PC-3 (cell line): ENCODE measurements around the gene TAF1B. TPM values are rescaled to one million over a fixed set of nuclear protein-coding genes. Genes with fewer than 3 reads are reported as not detected.
A peak's percentile ranks its signal among the peaks of the same experiment; 100 is the strongest.

Experiments
- ATAC-seq: fragments of 200-7000 bp; cut with Tn5 transposase; 2 replicates; pipeline ENCODE4 v1.9.1; 2020; ENCODE audit warnings: mild to moderate bottlenecking, moderate library complexity
- BruUV-seq: library from RNA; stranded (reverse); fragments of 400-500 nt; replicated peaks from 2 replicates; lab custom pipeline; 2021; lab: Mats Ljungman, UMichigan
- CTCF ChIA-PET: fragments of 300-600 bp; sonication (Branson Sonifier 250); formaldehyde crosslinking; loops from one replicate; lab custom pipeline; 2022; ENCODE audit warnings: antibody characterized with exemption; lab: Charles Lee
- POLR2A ChIA-PET: fragments of 300-600 bp; sonication (Branson Sonifier 250); formaldehyde crosslinking; loops from one replicate; lab custom pipeline; 2022; ENCODE audit warnings: antibody characterized with exemption; ENCODE audit not compliant: unreplicated experiment; lab: Charles Lee
- DNase-seq: peaks from one replicate; pipeline ENCODE4 v3.0.0-alpha.2; 2015
- H2AFZ ChIP-seq: fragments of 300-600 bp; sonication (generic); 2 replicates; pipeline ENCODE4 v1.6.0; 2016; ENCODE audit warnings: antibody characterized with exemption, low read length
- H3F3A ChIP-seq: fragments of 300-600 bp; sonication (generic); one replicate; pipeline ENCODE4 v1.6.0; 2017; ENCODE audit warnings: antibody characterized with exemption, low read length, control low read depth, mild to moderate bottlenecking; ENCODE audit not compliant: unreplicated experiment
- H3K27ac ChIP-seq: fragments of 300-600 bp; sonication (generic); 2 replicates; pipeline ENCODE4 v1.5.1; 2016; ENCODE audit warnings: mild to moderate bottlenecking, low read length
- H3K27me3 ChIP-seq: fragments of 300-600 bp; sonication (generic); 2 replicates; pipeline ENCODE4 v1.6.1; 2016; ENCODE audit warnings: low read length, mixed read lengths
- H3K36me3 ChIP-seq: fragments of 300-600 bp; sonication (generic); 2 replicates; pipeline ENCODE4 v1.6.1; 2016; ENCODE audit warnings: low read depth, mixed run types, low read length, mixed read lengths
- H3K4me1 ChIP-seq: fragments of 300-600 bp; sonication (generic); 2 replicates; pipeline ENCODE4 v1.5.1; 2016; ENCODE audit warnings: low read length; ENCODE audit not compliant: insufficient read depth
- H3K4me2 ChIP-seq: fragments of 300-600 bp; sonication (generic); 2 replicates; pipeline ENCODE4 v1.6.0; 2016; ENCODE audit warnings: low read length
- H3K4me3 ChIP-seq: fragments of 300-600 bp; sonication (generic); 2 replicates; pipeline ENCODE4 v1.5.1; 2016; ENCODE audit warnings: mild to moderate bottlenecking, low read length, mixed read lengths
- H3K79me2 ChIP-seq: fragments of 300-600 bp; sonication (generic); 2 replicates; pipeline ENCODE4 v1.6.1; 2017; ENCODE audit warnings: low read length, mixed read lengths
- H3K9ac ChIP-seq: fragments of 300-600 bp; sonication (generic); 2 replicates; pipeline ENCODE4 v1.6.0; 2016; ENCODE audit warnings: mild to moderate bottlenecking, low read length
- H3K9me2 ChIP-seq: fragments of 300-600 bp; sonication (generic); replicated peaks from 2 replicates; pipeline ENCODE4 v1.6.1; 2016; ENCODE audit warnings: mixed run types, low read length, mixed read lengths
- H3K9me3 ChIP-seq: fragments of 300-600 bp; sonication (generic); 2 replicates; pipeline ENCODE4 v1.6.1; 2016; ENCODE audit warnings: low read length, mixed read lengths
- H4K20me1 ChIP-seq: fragments of 300-600 bp; sonication (generic); 2 replicates; pipeline ENCODE4 v1.6.1; 2016; ENCODE audit warnings: low read length, mixed read lengths
- CTCF ChIP-seq: fragments of 300-600 bp; sonication (generic); conservative IDR thresholded peaks from 2 replicates; pipeline ENCODE4 v1.5.1; 2017; ENCODE audit warnings: antibody characterized with exemption, low read depth, mild to moderate bottlenecking, low read length
- EZH2 ChIP-seq: fragments of 300-600 bp; sonication (generic); IDR thresholded peaks from one replicate; pipeline ENCODE4 v1.6.1; 2017; ENCODE audit warnings: antibody characterized with exemption, mild to moderate bottlenecking, low read length; ENCODE audit not compliant: unreplicated experiment
- EZH2phosphoT487 ChIP-seq: fragments of 300-600 bp; sonication (generic); IDR thresholded peaks from 2 replicates; pipeline ENCODE4 v1.6.1; 2018; ENCODE audit warnings: mild to moderate bottlenecking, antibody characterized with exemption, low read length, borderline replicate concordance
- intact Hi-C: fragments of 100-400 bp; cut with micrococcal nuclease; formaldehyde crosslinking; loops from 2 replicates; pipeline ENCODE4 v1.9.0; 2023
- total RNA-seq: library from RNA; depleted of rRNA; stranded (reverse); fragments of >200 nt; gene quantifications from 2 replicates; pipeline ENCODE4 v1.2.3, GENCODE V29; 2014

The TAF1B gene
- total RNA-seq, 1 experiment from 2014 or later = 39.5 TPM

- Histone ChIP-seq H3K4me3 (no peak overlapping the region), H3K4me2 (no peak overlapping the region), H2AFZ (no peak overlapping the region), H3K36me3 (no peaks in the 10 kb centered on the region), H3K4me1 (0 out of 2 replicates have a peak, but pooled peaks cover 3% of the 10 kb centered on the region), H3K9ac (no peak overlapping the region), H3F3A (no peaks in the 10 kb centered on the region), H3K27ac (no peak overlapping the region), H3K9me2 (no peaks in the 10 kb centered on the region), H4K20me1 (no peaks in the 10 kb centered on the region), H3K79me2 (no peaks in the 10 kb centered on the region), H3K9me3 (no peaks in the 10 kb centered on the region), H3K27me3 (no peaks in the 10 kb centered on the region)
- CTCF ChIA-PET = no interaction called here
- ATAC-seq (no peak), DNase-seq (no peak)
- intact Hi-C loops = no loop called here
- BruUV-seq = no TSS peak
- TF ChIP-seq EZH2phosphoT487 = no peak
- TF ChIP-seq EZH2 = no peak
- TF ChIP-seq CTCF = no peak
- POLR2A ChIA-PET = no interaction called here
These were observed 139.0 kb downstream of the TAF1B start for GRCh38 chr2:9982248-9982647.

DNA sequence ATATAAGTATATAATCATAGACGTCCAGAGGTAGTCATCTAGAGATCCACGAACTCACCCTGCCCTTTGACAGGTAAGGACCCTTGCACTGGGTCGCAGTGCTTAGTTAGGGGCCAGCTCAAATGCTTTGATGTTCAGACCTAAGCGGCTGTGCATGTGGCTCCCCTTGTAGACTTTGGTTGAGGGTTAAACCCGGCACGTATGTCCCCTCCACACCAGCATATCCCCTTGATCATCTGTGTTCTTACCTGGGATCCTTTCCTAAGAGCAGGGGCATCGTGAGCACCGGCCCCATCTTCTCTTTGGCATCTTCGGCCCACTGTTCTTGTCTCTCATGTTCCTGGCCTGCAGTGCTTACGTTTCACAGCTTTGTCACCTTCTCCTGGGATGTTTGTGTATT, 139.6 kb downstream of the TAF1B start:
- Histone ChIP-seq H4K20me1 (no peaks in the 10 kb centered on the region), H3K9me2 (no peaks in the 10 kb centered on the region), H3K9ac (no peak overlapping the region), H3K27ac (no peak overlapping the region), H3K36me3 (no peaks in the 10 kb centered on the region), H3K79me2 (no peaks in the 10 kb centered on the region), H3K4me2 (no peak overlapping the region), H2AFZ (no peak overlapping the region), H3K27me3 (no peaks in the 10 kb centered on the region), H3K9me3 (no peaks in the 10 kb centered on the region), H3K4me3 (no peak overlapping the region), H3F3A (no peaks in the 10 kb centered on the region), H3K4me1 (0 out of 2 replicates have a peak, but pooled peaks cover 3% of the 10 kb centered on the region)
- TF ChIP-seq EZH2phosphoT487 (no peak), EZH2 (no peak), CTCF (no peak)
- CTCF ChIA-PET = interaction anchor here (0.7 to 1.7 kb wide), 2 partner anchors 11 to 40 kb away, joined by 3 to 11 read pairs; no protein-coding TSS in a partner anchor
- POLR2A ChIA-PET = no interaction called here
- BruUV-seq = no TSS peak
- no peak for ATAC-seq
- intact Hi-C loops = no loop called here
- no peak for DNase-seq

- TF ChIP-seq EZH2 (no peak), CTCF (no peak), EZH2phosphoT487 (no peak)
- Histone ChIP-seq H3K9me3 (no peaks in the 10 kb centered on the region), H3K36me3 (no peaks in the 10 kb centered on the region), H3K4me3 (no peak overlapping the region), H3K4me2 (no peak overlapping the region), H2AFZ (no peak overlapping the region), H3K79me2 (no peaks in the 10 kb centered on the region), H3K9me2 (no peaks in the 10 kb centered on the region), H3K9ac (no peak overlapping the region), H3K27ac (no peak overlapping the region), H3K4me1 (0 out of 2 replicates have a peak, but pooled peaks cover 3% of the 10 kb centered on the region), H3F3A (no peaks in the 10 kb centered on the region), H4K20me1 (no peaks in the 10 kb centered on the region), H3K27me3 (no peaks in the 10 kb centered on the region)
- BruUV-seq = no TSS peak
- POLR2A ChIA-PET = interaction anchor here (0.6 kb wide), 1 partner anchor 114 kb away, joined by 3 read pairs; no protein-coding TSS in a partner anchor
- ATAC-seq (no peak), DNase-seq (peak; percentile 25)
- intact Hi-C loops = loop anchor here (1.0 to 2.0 kb wide), 2 partner anchors 45 to 65 kb away; no protein-coding TSS in a partner anchor
- CTCF ChIA-PET = interaction anchor here (0.5 to 1.7 kb wide), 15 partner anchors 8 to 348 kb away, joined by 3 to 11 read pairs (median 5); partner anchors contain the start of gene KLF11
These were observed 140.3 kb downstream of the TAF1B start for GRCh38 chr2:9983401-9984216.
